GM23338 (cell line): ENCODE data around the gene IGFBP4. TPM values are rescaled to one million over a fixed set of nuclear protein-coding genes. Genes with fewer than 3 reads are reported as not detected.

Experiments used
- ATAC-seq: fragments of 200-7000 bp; cut with Tn5 transposase; 3 replicates; pipeline ENCODE4 v1.9.1; 2020
- DNase-seq: peaks from one replicate; pipeline ENCODE4 v3.0.0-alpha.2; 2015; ENCODE audit warnings: low spot score
- H2AFZ ChIP-seq: fragments of 200-600 bp; sonication (generic); 2 replicates; pipeline ENCODE4 v1.8.0; 2016; ENCODE audit warnings: antibody characterized with exemption, mild to moderate bottlenecking, moderate library complexity
- H3F3A ChIP-seq: fragments of 200-600 bp; sonication (generic); replicated peaks from 2 replicates; pipeline ENCODE4 v1.8.0; 2017; ENCODE audit warnings: antibody characterized with exemption, mixed run types, low read depth
- H3K27ac ChIP-seq: fragments of 200-600 bp; sonication (generic); 2 replicates; pipeline ENCODE4 v1.6.1; 2016; ENCODE audit warnings: low read depth
- H3K27me3 ChIP-seq: fragments of 200-600 bp; sonication (generic); 2 replicates; pipeline ENCODE4 v1.8.0; 2016; ENCODE audit warnings: mild to moderate bottlenecking, mixed run types, moderate library complexity; ENCODE audit not compliant: insufficient read depth
- H3K36me3 ChIP-seq: fragments of 200-600 bp; sonication (generic); 2 replicates; pipeline ENCODE4 v1.8.0; 2016; ENCODE audit warnings: mild to moderate bottlenecking; ENCODE audit not compliant: insufficient read depth
- H3K4me1 ChIP-seq: fragments of 200-600 bp; sonication (generic); 2 replicates; pipeline ENCODE4 v1.8.0; 2016; ENCODE audit warnings: mild to moderate bottlenecking, moderate library complexity; ENCODE audit not compliant: insufficient read depth
- H3K4me2 ChIP-seq: fragments of 200-600 bp; sonication (generic); 2 replicates; pipeline ENCODE4 v1.7.1; 2017; ENCODE audit warnings: mixed run types
- H3K4me3 ChIP-seq: fragments of 200-600 bp; sonication (generic); 2 replicates; pipeline ENCODE4 v1.6.1; 2016; ENCODE audit warnings: mixed run types
- H3K79me2 ChIP-seq: fragments of 200-600 bp; sonication (generic); replicated peaks from 2 replicates; pipeline ENCODE4 v1.8.0; 2017; ENCODE audit warnings: mild to moderate bottlenecking; ENCODE audit not compliant: insufficient read depth
- H3K9me2 ChIP-seq: fragments of 200-600 bp; sonication (generic); 2 replicates; pipeline ENCODE4 v1.8.0; 2017; ENCODE audit not compliant: insufficient read depth
- H4K20me1 ChIP-seq: fragments of 200-600 bp; sonication (generic); replicated peaks from 2 replicates; pipeline ENCODE4 v1.8.0; 2017; ENCODE audit warnings: mild to moderate bottlenecking; ENCODE audit not compliant: insufficient read depth
- H3K27ac Mint-ChIP-seq: 2 replicates; pipeline ENCODE4 v1.8.0; 2020; ENCODE audit warnings: inconsistent platforms, mild to moderate bottlenecking, moderate library complexity, mixed read lengths
- H3K27me3 Mint-ChIP-seq: 3 replicates; pipeline ENCODE4 v1.8.0; 2022; ENCODE audit warnings: low read depth, mild to moderate bottlenecking, moderate library complexity, mixed read lengths, inconsistent platforms; ENCODE audit not compliant: insufficient read depth, poor library complexity
- H3K36me3 Mint-ChIP-seq: 3 replicates; pipeline ENCODE4 v1.8.0; 2021; ENCODE audit warnings: low read depth, mild to moderate bottlenecking, inconsistent platforms, moderate library complexity, mixed read lengths
- H3K4me1 Mint-ChIP-seq: 3 replicates; pipeline ENCODE4 v1.8.0; 2020; ENCODE audit warnings: mild to moderate bottlenecking, inconsistent platforms, mixed read lengths
- H3K4me3 Mint-ChIP-seq: 3 replicates; pipeline ENCODE4 v1.8.0; 2021; ENCODE audit warnings: moderate library complexity, mild to moderate bottlenecking, inconsistent platforms, mixed read lengths
- H3K9me3 Mint-ChIP-seq: 3 replicates; pipeline ENCODE4 v1.8.0; 2020; ENCODE audit warnings: moderate library complexity, mild to moderate bottlenecking, inconsistent platforms, mixed read lengths
- CREB1 ChIP-seq: fragments of 250-450 bp; sonication (Bioruptor Pico); IDR thresholded peaks from 2 replicates; pipeline ENCODE4 v1.5.0; 2020; ENCODE audit warnings: low read depth, mild to moderate bottlenecking, moderate library complexity
- CTCF ChIP-seq, 2 experiments: fragments of 200-600 bp in 1 of 2; sonication (generic) in 1 of 2; conservative IDR thresholded peaks; 2 replicates each; pipeline versions ENCODE4 v1.5.1 to v1.6.1; 2016 to 2017; ENCODE audit warnings: antibody characterized with exemption in 2 of 2, low read depth in 2 of 2, mild to moderate bottlenecking in 2 of 2, moderate library complexity in 1 of 2
- ETS1 ChIP-seq: IDR thresholded peaks from 2 replicates; pipeline ENCODE4 v1.6.1; 2016; ENCODE audit warnings: antibody characterized with exemption
- EZH2 ChIP-seq: fragments of 200-600 bp; sonication (generic); IDR thresholded peaks from one replicate; pipeline ENCODE4 v1.8.0; 2017; ENCODE audit warnings: antibody characterized with exemption, mild to moderate bottlenecking, low read depth; ENCODE audit not compliant: unreplicated experiment
- EZH2phosphoT487 ChIP-seq: fragments of 200-600 bp; sonication (generic); IDR thresholded peaks from one replicate; pipeline ENCODE4 v1.8.1; 2018; ENCODE audit warnings: antibody characterized with exemption; ENCODE audit not compliant: unreplicated experiment
- JUNB ChIP-seq: IDR thresholded peaks from one replicate; pipeline ENCODE4 v1.6.1; 2016; ENCODE audit warnings: antibody characterized with exemption; ENCODE audit not compliant: unreplicated experiment
- NANOG ChIP-seq: IDR thresholded peaks from 2 replicates; pipeline ENCODE4 v1.6.1; 2016; ENCODE audit warnings: antibody characterized with exemption, borderline replicate concordance
- POLR2AphosphoS5 ChIP-seq: IDR thresholded peaks from 2 replicates; pipeline ENCODE4 v1.6.1; 2016; ENCODE audit warnings: antibody characterized with exemption, low read depth
- REST ChIP-seq: IDR thresholded peaks from one replicate; pipeline ENCODE4 v1.6.1; 2018; ENCODE audit warnings: antibody characterized with exemption; ENCODE audit not compliant: unreplicated experiment
- STAT1 ChIP-seq: IDR thresholded peaks from one replicate; pipeline ENCODE4 v1.6.1; 2016; ENCODE audit warnings: antibody characterized with exemption; ENCODE audit not compliant: unreplicated experiment
- ZNF114 ChIP-seq: fragments of 250-450 bp; sonication (Bioruptor Pico); IDR thresholded peaks from 2 replicates; pipeline ENCODE4 v1.5.0; 2020; ENCODE audit warnings: mild to moderate bottlenecking, moderate library complexity
- ZNF331 ChIP-seq: fragments of 250-450 bp; sonication (Bioruptor Pico); IDR thresholded peaks from 2 replicates; pipeline ENCODE4 v1.5.0; 2020; ENCODE audit warnings: low read depth, mild to moderate bottlenecking, moderate library complexity
- ZNF462 ChIP-seq: fragments of 250-450 bp; sonication (Bioruptor Pico); IDR thresholded peaks from 2 replicates; pipeline ENCODE4 v1.5.0; 2020; ENCODE audit warnings: mild to moderate bottlenecking, moderate library complexity
- polyA plus RNA-seq: library from polyadenylated mRNA; unstranded; fragments of >200 nt; fragmentation: Nextera tagmentation; extraction: Ambion mirVana; gene quantifications from 2 replicates; pipeline ENCODE4 v1.2.1, GENCODE V29; 2016
- total RNA-seq: library from RNA; depleted of rRNA; stranded (reverse); fragments of >200 nt; shearing (Covaris generic); gene quantifications from 2 replicates; pipeline ENCODE4 v1.2.3, GENCODE V29; 2014

IGFBP4 gene
- total and polyA plus RNA-seq, 2 experiments from 2014 or later = 38.7 to 78.9 TPM

- Histone ChIP-seq H3K79me2 (no peaks in the 10 kb centered on the region), H3K4me3 (no peak overlapping the region), H3K4me1 (no peaks in the 10 kb centered on the region), H4K20me1 (no peaks in the 10 kb centered on the region), H3F3A (no peaks in the 10 kb centered on the region), H3K4me2 (no peak overlapping the region), H3K36me3 (no peaks in the 10 kb centered on the region), H2AFZ (no peak overlapping the region), H3K27ac (no peak overlapping the region), H3K9me2 (no peaks in the 10 kb centered on the region), H3K27me3 (no peaks in the 10 kb centered on the region)
- Mint-ChIP-seq H3K36me3 (peaks cover 5% of the 10 kb centered on the region; the same call in 1 of the 3 replicates), H3K27me3 (peaks cover 10% of the 10 kb centered on the region), H3K27ac (no peak overlapping the region), H3K9me3 (peaks cover 9% of the 10 kb centered on the region), H3K4me1 (peaks cover 10% of the 10 kb centered on the region), H3K4me3 (no peak overlapping the region)
- TF ChIP-seq EZH2phosphoT487 = no peak
- no peak for TF ChIP-seq CTCF (conservative IDR thresholded peaks at IDR 0.05; ENCODE audit: low read depth in 2 of 2)
- TF ChIP-seq ETS1 = no peak
- no peak for TF ChIP-seq JUNB
- no peak for TF ChIP-seq REST
- no peak for TF ChIP-seq CREB1 (CRISPR knock-in tag)
- no peak for TF ChIP-seq ZNF331 (CRISPR knock-in tag)
- TF ChIP-seq ZNF462 (CRISPR knock-in tag) = no peak
- no peak for TF ChIP-seq ZNF114 (CRISPR knock-in tag)
- TF ChIP-seq EZH2 = no peak
- no peak for TF ChIP-seq NANOG
- TF ChIP-seq STAT1 = no peak
- no peak for TF ChIP-seq POLR2AphosphoS5
- DNase-seq = no peak
- no peak for ATAC-seq
Observed at GRCh38 chr17:40430272-40431230, 12.7 kb upstream of the IGFBP4 start.
